Endothelial cell (in vitro differentiated cells): ENCODE data around the gene PCNX2. TPM values are rescaled to one million over a fixed set of nuclear protein-coding genes. Genes with fewer than 3 reads are reported as not detected.
"Not testable (repeated sequence)": the region's sequence is repeated elsewhere in the genome, so short reads cannot be mapped to it uniquely, and the experiment has no call there.

Experiments
- DNase-seq: peaks from one replicate; pipeline ENCODE4 v3.0.0; 2021; ENCODE audit warnings: low spot score
- H3K27ac Mint-ChIP-seq: one replicate; pipeline ENCODE4 v1.8.0; 2021; ENCODE audit warnings: mixed read lengths, inconsistent platforms; ENCODE audit not compliant: unreplicated experiment
- H3K27me3 Mint-ChIP-seq: one replicate; pipeline ENCODE4 v1.8.0; 2021; ENCODE audit warnings: mild to moderate bottlenecking, moderate library complexity, mixed read lengths, inconsistent platforms; ENCODE audit not compliant: unreplicated experiment
- H3K36me3 Mint-ChIP-seq: one replicate; pipeline ENCODE4 v1.8.0; 2021; ENCODE audit warnings: mild to moderate bottlenecking, low read depth, mixed read lengths, inconsistent platforms; ENCODE audit not compliant: unreplicated experiment
- H3K4me1 Mint-ChIP-seq: one replicate; pipeline ENCODE4 v1.8.0; 2021; ENCODE audit warnings: mild to moderate bottlenecking, mixed read lengths, inconsistent platforms; ENCODE audit not compliant: unreplicated experiment
- H3K4me3 Mint-ChIP-seq: one replicate; pipeline ENCODE4 v1.8.0; 2021; ENCODE audit warnings: mild to moderate bottlenecking, mixed read lengths, inconsistent platforms; ENCODE audit not compliant: unreplicated experiment
- H3K9me3 Mint-ChIP-seq: one replicate; pipeline ENCODE4 v1.8.0; 2021; ENCODE audit warnings: mixed read lengths, inconsistent platforms; ENCODE audit not compliant: unreplicated experiment
- CTCF ChIP-seq: fragments of 200-600 bp; sonication (generic); IDR thresholded peaks from one replicate; pipeline ENCODE4 v1.5.0; 2021; ENCODE audit warnings: antibody characterized with exemption; ENCODE audit not compliant: unreplicated experiment
- total RNA-seq: library from RNA; stranded (reverse); fragmentation: NEBNext Ultra II Directional; extraction: Animal tissue kit (Norgen Biotek cat#: 25700); gene quantifications from one replicate; pipeline ENCODE4 v1.2.1, GENCODE V29; 2021; ENCODE audit not compliant: unreplicated experiment

Gene PCNX2
- total RNA-seq, 1 donor from 2014 or later, result 24.0 TPM

GRCh38 chr1:233005703-233006102, 289.8 kb downstream of the PCNX2 start:
- no peaks in the 10 kb centered on the region for H3K9me3 Mint-ChIP-seq
- H3K4me3 Mint-ChIP-seq, result no peak overlapping the region
- peaks cover under 1% of the 10 kb centered on the region for H3K36me3 Mint-ChIP-seq
- H3K27ac Mint-ChIP-seq, result peak overlapping the region; percentile 21
- peaks cover 2% of the 10 kb centered on the region for H3K27me3 Mint-ChIP-seq
- no peak for DNase-seq
- peaks cover 5% of the 10 kb centered on the region for H3K4me1 Mint-ChIP-seq
- TF ChIP-seq CTCF, result no peak

- Mint-ChIP-seq H3K36me3 (peaks cover 4% of the 10 kb centered on the region), H3K4me3 (no peak overlapping the region), H3K27ac (no peak overlapping the region), H3K27me3 (peaks cover 2% of the 10 kb centered on the region), H3K4me1 (peaks cover 5% of the 10 kb centered on the region), H3K9me3 (no peaks in the 10 kb centered on the region)
- TF ChIP-seq CTCF, result no peak
- no peak for DNase-seq
Observed at GRCh38 chr1:233005156-233005555, 290.4 kb downstream of the PCNX2 start.

- Mint-ChIP-seq H3K27me3 (peaks cover 2% of the 10 kb centered on the region), H3K27ac (no peak overlapping the region), H3K36me3 (peaks cover 4% of the 10 kb centered on the region), H3K9me3 (no peaks in the 10 kb centered on the region), H3K4me1 (peaks cover 5% of the 10 kb centered on the region), H3K4me3 (no peak overlapping the region)
- no peak for DNase-seq
- no peak for TF ChIP-seq CTCF
Observed at GRCh38 chr1:233004451-233004850, 291.1 kb downstream of the PCNX2 start.

- not testable (repeated sequence) for H3K9me3 Mint-ChIP-seq, H3K27ac Mint-ChIP-seq, H3K4me1 Mint-ChIP-seq, H3K4me3 Mint-ChIP-seq, H3K36me3 Mint-ChIP-seq, H3K27me3 Mint-ChIP-seq, DNase-seq
Observed at GRCh38 chr1:233003638-233004037, 291.9 kb downstream of the PCNX2 start.

- H3K27ac Mint-ChIP-seq, result no peak overlapping the region
- H3K36me3 Mint-ChIP-seq, result peaks cover 27% of the 10 kb centered on the region
- no peak overlapping the region for H3K4me3 Mint-ChIP-seq
- H3K9me3 Mint-ChIP-seq, result no peaks in the 10 kb centered on the region
- DNase-seq, result no peak
- no peaks in the 10 kb centered on the region for H3K27me3 Mint-ChIP-seq
- no peaks in the 10 kb centered on the region for H3K4me1 Mint-ChIP-seq
- TF ChIP-seq CTCF, result no peak
Observed at GRCh38 chr1:232999956-233000625, 295.4 kb downstream of the PCNX2 start.
